ENCODE results near the gene CDCP2.

CDCP2 gene

GRCh38 chr1:54125386-54126070 lies 27.3 kb downstream of the CDCP2 start:
- TF ChIP-seq, protein P1, sequence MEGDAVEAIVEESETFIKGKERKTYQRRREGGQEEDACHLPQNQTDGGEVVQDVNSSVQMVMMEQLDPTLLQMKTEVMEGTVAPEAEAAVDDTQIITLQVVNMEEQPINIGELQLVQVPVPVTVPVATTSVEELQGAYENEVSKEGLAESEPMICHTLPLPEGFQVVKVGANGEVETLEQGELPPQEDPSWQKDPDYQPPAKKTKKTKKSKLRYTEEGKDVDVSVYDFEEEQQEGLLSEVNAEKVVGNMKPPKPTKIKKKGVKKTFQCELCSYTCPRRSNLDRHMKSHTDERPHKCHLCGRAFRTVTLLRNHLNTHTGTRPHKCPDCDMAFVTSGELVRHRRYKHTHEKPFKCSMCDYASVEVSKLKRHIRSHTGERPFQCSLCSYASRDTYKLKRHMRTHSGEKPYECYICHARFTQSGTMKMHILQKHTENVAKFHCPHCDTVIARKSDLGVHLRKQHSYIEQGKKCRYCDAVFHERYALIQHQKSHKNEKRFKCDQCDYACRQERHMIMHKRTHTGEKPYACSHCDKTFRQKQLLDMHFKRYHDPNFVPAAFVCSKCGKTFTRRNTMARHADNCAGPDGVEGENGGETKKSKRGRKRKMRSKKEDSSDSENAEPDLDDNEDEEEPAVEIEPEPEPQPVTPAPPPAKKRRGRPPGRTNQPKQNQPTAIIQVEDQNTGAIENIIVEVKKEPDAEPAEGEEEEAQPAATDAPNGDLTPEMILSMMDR (IDR thresholded peaks at IDR 0.05; ENCODE audit: borderline replicate concordance, control extremely low read depth, extremely low read depth, insufficient read depth, missing control alignments): no peak
- in situ Hi-C loops (cut with MboI; ENCODE audit: low sequenced_read_pairs, unreplicated experiment): no loop called here

GRCh38 chr1:54124906-54125305 lies 27.9 kb downstream of the CDCP2 start:
- TF ChIP-seq, protein P1 (IDR thresholded peaks at IDR 0.05; ENCODE audit: borderline replicate concordance, control extremely low read depth, extremely low read depth, insufficient read depth, missing control alignments): no peak
- no peak for DNase-seq (ENCODE audit: low spot score)
- in situ Hi-C loops (cut with MboI; ENCODE audit: low sequenced_read_pairs, unreplicated experiment): loop anchor here (25.0 kb wide), 1 partner anchor 362 kb away; no protein-coding TSS in a partner anchor

More at GRCh38 chr1:54125386-54126070, 27.3 kb downstream of the CDCP2 start:
- no peak for DNase-seq (ENCODE audit: low spot score)

DNA sequence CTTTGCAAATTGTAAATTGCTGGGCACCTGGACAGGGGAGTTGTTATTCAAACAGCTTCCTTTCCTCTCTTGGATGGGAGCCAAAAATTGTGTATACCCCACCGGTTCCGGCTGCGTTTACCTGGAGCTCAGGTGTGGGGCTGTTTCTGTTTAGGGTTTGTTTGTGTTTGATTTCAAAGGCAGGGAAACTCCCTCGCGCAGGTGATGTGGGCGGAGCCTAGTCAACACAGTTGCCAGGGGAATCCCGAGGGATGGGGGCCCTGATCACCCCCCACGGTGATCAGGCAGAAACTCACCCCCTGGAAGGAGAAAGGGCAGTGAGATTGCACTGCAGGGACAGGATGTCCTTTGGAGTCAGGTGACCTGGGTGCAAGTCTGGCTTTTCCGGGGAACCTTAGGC lies 28.3 kb downstream of the CDCP2 start:
- TF ChIP-seq, protein P1 (IDR thresholded peaks at IDR 0.05; ENCODE audit: borderline replicate concordance, control extremely low read depth, extremely low read depth, insufficient read depth, missing control alignments): no peak
- no peak for DNase-seq (ENCODE audit: low spot score)
- in situ Hi-C loops (cut with MboI; ENCODE audit: low sequenced_read_pairs, unreplicated experiment): loop anchor here (25.0 kb wide), 1 partner anchor 363 kb away; no protein-coding TSS in a partner anchor

DNA sequence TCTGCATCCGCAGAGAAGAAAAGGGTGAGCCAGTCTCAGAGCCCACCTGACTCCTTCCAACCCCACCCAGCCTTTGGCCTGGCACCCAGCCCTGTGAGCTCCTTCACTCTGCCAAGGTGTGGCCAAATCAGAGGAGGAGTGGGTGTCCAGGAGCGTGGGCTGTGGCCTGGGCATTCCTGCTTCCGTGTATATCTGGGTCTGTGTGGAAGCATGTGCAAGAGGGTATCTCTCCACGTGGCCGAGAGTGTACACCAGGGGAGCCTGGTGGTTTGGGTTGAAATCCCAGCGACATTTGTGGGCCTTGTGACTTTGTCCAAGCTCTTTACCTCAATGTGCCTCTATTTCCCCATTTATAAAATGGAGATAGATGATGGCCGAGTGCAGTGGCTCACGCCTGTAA lies 29.8 kb downstream of the CDCP2 start:
- no peak for DNase-seq (ENCODE audit: low spot score)
- in situ Hi-C loops (cut with MboI; ENCODE audit: low sequenced_read_pairs, unreplicated experiment): loop anchor here (25.0 kb wide), 1 partner anchor 364 kb away; no protein-coding TSS in a partner anchor
- TF ChIP-seq, protein P1 (IDR thresholded peaks at IDR 0.05; ENCODE audit: borderline replicate concordance, control extremely low read depth, extremely low read depth, insufficient read depth, missing control alignments): no peak

- DNase-seq (ENCODE audit: low spot score): no peak
- in situ Hi-C loops (cut with MboI; ENCODE audit: low sequenced_read_pairs, unreplicated experiment): loop anchor here (25.0 kb wide), 1 partner anchor 365 kb away; no protein-coding TSS in a partner anchor
- TF ChIP-seq, protein P1 (IDR thresholded peaks at IDR 0.05; ENCODE audit: borderline replicate concordance, control extremely low read depth, extremely low read depth, insufficient read depth, missing control alignments): no peak
These were observed 30.6 kb downstream of the CDCP2 start for GRCh38 chr1:54122135-54122751.

- in situ Hi-C loops (cut with MboI; ENCODE audit: low sequenced_read_pairs, unreplicated experiment): loop anchor here (25.0 kb wide), 1 partner anchor 366 kb away; no protein-coding TSS in a partner anchor
- peak; percentile 88 for DNase-seq (ENCODE audit: low spot score)
- TF ChIP-seq, protein P1 (IDR thresholded peaks at IDR 0.05; ENCODE audit: borderline replicate concordance, control extremely low read depth, extremely low read depth, insufficient read depth, missing control alignments): peak; percentile 66
These were observed 31.2 kb downstream of the CDCP2 start for GRCh38 chr1:54121482-54122134.

All from GM13976 (cell line).